GM18868 (cell line): ENCODE data around the gene SLC22A8.
"Not testable (repeated sequence)": the region's sequence is repeated elsewhere in the genome, so short reads cannot be mapped to it uniquely, and the experiment has no call there.

Experiments
- ATAC-seq: cut with Tn5 transposase; IDR thresholded peaks from one replicate; pipeline ENCODE4 v1.9.1; 2021; ENCODE audit warnings: mild to moderate bottlenecking, moderate library complexity; ENCODE audit not compliant: unreplicated experiment

The SLC22A8 gene

GRCh38 chr11:62988276-62988675 lies 27.4 kb downstream of the SLC22A8 start:
- no peak for ATAC-seq

GRCh38 chr11:62985041-62985750 lies 30.4 kb downstream of the SLC22A8 start:
- ATAC-seq = no peak

- no peak for ATAC-seq
These were observed 31.1 kb downstream of the SLC22A8 start, which contains the start of gene SLC22A6 for GRCh38 chr11:62984451-62984991. Gene SLC22A6 (minus strand): TSS chr11:62984967. CDS start chr11:62984690, 277 bp downstream.

- no peak for ATAC-seq
These were observed 32.0 kb downstream of the SLC22A8 start for GRCh38 chr11:62983536-62984199.

GRCh38 chr11:62981743-62982142 lies 33.9 kb downstream of the SLC22A8 start:
- no peak for ATAC-seq

- no peak for ATAC-seq
These were observed 35.4 kb downstream of the SLC22A8 start for GRCh38 chr11:62980133-62980760.

- ATAC-seq = no peak
These were observed 39.5 kb downstream of the SLC22A8 start for GRCh38 chr11:62976109-62976508.

GRCh38 chr11:62974848-62975522 lies 40.7 kb downstream of the SLC22A8 start:
- no peak for ATAC-seq

GRCh38 chr11:62965574-62965973 lies 50.1 kb downstream of the SLC22A8 start:
- ATAC-seq = no peak

- ATAC-seq = no peak
These were observed 53.2 kb downstream of the SLC22A8 start for GRCh38 chr11:62962391-62962790.

GRCh38 chr11:62961017-62961570 lies 54.5 kb downstream of the SLC22A8 start:
- no peak for ATAC-seq

- ATAC-seq = no peak
These were observed 56.1 kb downstream of the SLC22A8 start for GRCh38 chr11:62959422-62959980.

GRCh38 chr11:62958547-62959421 lies 56.9 kb downstream of the SLC22A8 start:
- ATAC-seq = no peak

GRCh38 chr11:62957147-62957546 lies 58.5 kb downstream of the SLC22A8 start:
- no peak for ATAC-seq

GRCh38 chr11:62954478-62954877 lies 61.2 kb downstream of the SLC22A8 start:
- ATAC-seq = no peak

- no peak for ATAC-seq
These were observed 61.8 kb downstream of the SLC22A8 start for GRCh38 chr11:62953811-62954210.

GRCh38 chr11:62948765-62949320 lies 66.8 kb downstream of the SLC22A8 start:
- no peak for ATAC-seq

GRCh38 chr11:62945538-62945937 lies 70.1 kb downstream of the SLC22A8 start:
- ATAC-seq = not testable (repeated sequence)
